ENCODE data around the gene ROR1.

- TF ChIP-seq CHD2 (IDR thresholded peaks at IDR 0.05; ENCODE audit: borderline replicate concordance, low read depth, low read length) = no peak
- no peak for TF ChIP-seq REST (IDR thresholded peaks at IDR 0.05; ENCODE audit: low read depth, low read length)
- TF ChIP-seq MYC (IDR thresholded peaks at IDR 0.05; ENCODE audit: insufficient read depth, insufficient read length, insufficient replicate concordance, low read length, severe bottlenecking) = no peak
Measured at GRCh38 chr1:63784083-63784482, 10.3 kb downstream of the ROR1 start.
